ENCODE results near the gene SH3PXD2A. TPM values are rescaled to one million over a fixed set of nuclear protein-coding genes. Genes with fewer than 3 reads are reported as not detected.

The SH3PXD2A gene
- total and polyA plus RNA-seq, 10 donors = 2.6 to 50.0 (median 35.2) TPM

- Histone ChIP-seq H3K4me3 (no peak overlapping the region), H3K27ac (peak overlapping the region in 5 of 8 donors; percentile 14 to 63 (median 61)), H3K9me3 (no peaks in the 10 kb centered on the region), H3K4me1 (peaks cover 7 to 47% (median 30%) of the 10 kb centered on the region in 6 donors), H3K27me3 (replicated peaks in 1 of 7) (peaks cover 0 to 4% (median 0%) of the 10 kb centered on the region in 7 donors), H3K36me3 (no peaks in the 10 kb centered on the region)
- no peak for TF ChIP-seq POLR2A (IDR thresholded peaks at IDR 0.05)
- no peak for TF ChIP-seq POLR2AphosphoS5 (IDR thresholded peaks at IDR 0.05)
- no peak for DNase-seq
- 72 to 78% (median 73%) methylated on average over 7 of the region's 7 CpGs for WGBS, 5 donors
- intact Hi-C loops (cut with DNase I; ENCODE audit: low total_unique reads) = no loop called here
Measured at GRCh38 chr10:103672345-103672744, 183.0 kb downstream of the SH3PXD2A start.

GRCh38 chr10:103671126-103671895, 184.1 kb downstream of the SH3PXD2A start:
- no peak overlapping the region for H3K4me3 ChIP-seq
- no peaks in the 10 kb centered on the region for H3K9me3 ChIP-seq
- intact Hi-C loops (cut with DNase I; ENCODE audit: low total_unique reads) = no loop called here
- peaks cover 7 to 45% (median 27%) of the 10 kb centered on the region in 6 donors for H3K4me1 ChIP-seq
- TF ChIP-seq POLR2AphosphoS5 (IDR thresholded peaks at IDR 0.05) (peak in 2 of 3 donors; percentile 19 to 60), POLR2A (IDR thresholded peaks at IDR 0.05) (no peak), CTCF (IDR thresholded peaks at IDR 0.05 in 8 of 11, conservative IDR thresholded peaks at IDR 0.05 in 3 of 11) (no peak)
- peak overlapping the region in 6 of 8 donors; percentile 14 to 63 (median 57) for H3K27ac ChIP-seq
- DNase-seq = no peak
- H3K36me3 ChIP-seq = no peaks in the 10 kb centered on the region
- H3K27me3 ChIP-seq (replicated peaks in 1 of 7) = peaks cover 0 to 4% (median 0%) of the 10 kb centered on the region in 7 donors
- WGBS, 5 donors = 74 to 83% (median 76%) methylated on average over 10 of the region's 10 CpGs

GRCh38 chr10:103669944-103670343, 185.4 kb downstream of the SH3PXD2A start:
- intact Hi-C loops (cut with DNase I; ENCODE audit: low total_unique reads) = no loop called here
- peaks cover 0 to 9% (median 0%) of the 10 kb centered on the region in 6 donors for H3K36me3 ChIP-seq
- DNase-seq = no peak
- peaks cover 7 to 45% (median 28%) of the 10 kb centered on the region in 6 donors for H3K4me1 ChIP-seq
- peaks cover 0 to 4% (median 0%) of the 10 kb centered on the region in 7 donors for H3K27me3 ChIP-seq (replicated peaks in 1 of 7)
- H3K4me3 ChIP-seq = no peak overlapping the region
- peak overlapping the region in 2 of 8 donors; percentile 53 to 62 for H3K27ac ChIP-seq
- 88 to 93% (median 90%) methylated on average over 2 of the region's 2 CpGs for WGBS, 5 donors
- H3K9me3 ChIP-seq = no peaks in the 10 kb centered on the region
- TF ChIP-seq CTCF (IDR thresholded peaks at IDR 0.05 in 8 of 11, conservative IDR thresholded peaks at IDR 0.05 in 3 of 11) (no peak), POLR2A (IDR thresholded peaks at IDR 0.05) (no peak), POLR2AphosphoS5 (IDR thresholded peaks at IDR 0.05) (no peak)

- Histone ChIP-seq H3K4me3 (no peak overlapping the region), H3K27me3 (replicated peaks in 1 of 7) (peaks cover 0 to 4% (median 0%) of the 10 kb centered on the region in 7 donors), H3K27ac (peak overlapping the region; percentile 36 to 75 (median 68)), H3K4me1 (peaks cover 7 to 45% (median 28%) of the 10 kb centered on the region in 6 donors), H3K9me3 (no peaks in the 10 kb centered on the region), H3K36me3 (peaks cover 0 to 10% (median 0%) of the 10 kb centered on the region in 6 donors)
- TF ChIP-seq POLR2A (IDR thresholded peaks at IDR 0.05) (no peak), CTCF (IDR thresholded peaks at IDR 0.05 in 8 of 11, conservative IDR thresholded peaks at IDR 0.05 in 3 of 11) (no peak), POLR2AphosphoS5 (IDR thresholded peaks at IDR 0.05) (no peak)
- 78 to 88% (median 85%) methylated on average over 6 of the region's 6 CpGs for WGBS, 5 donors
- DNase-seq = no peak
- intact Hi-C loops (cut with DNase I; ENCODE audit: low total_unique reads) = no loop called here
Measured at GRCh38 chr10:103669243-103669929, 186.0 kb downstream of the SH3PXD2A start.
